Chondrocyte (in vitro differentiated cells): ENCODE data around the gene ANKRD24. TPM values are rescaled to one million over a fixed set of nuclear protein-coding genes. Genes with fewer than 3 reads are reported as not detected.
"Not testable (repeated sequence)": the region's sequence is repeated elsewhere in the genome, so short reads cannot be mapped to it uniquely, and the experiment has no call there.

ENCODE experiments used
- DNase-seq: peaks from one replicate; pipeline ENCODE4 v3.0.0; 2021; ENCODE audit warnings: mixed read lengths, low spot score
- H3K27ac Mint-ChIP-seq: one replicate; pipeline ENCODE4 v1.8.0; 2021; ENCODE audit warnings: mild to moderate bottlenecking, moderate library complexity, mixed read lengths; ENCODE audit not compliant: unreplicated experiment
- H3K27me3 Mint-ChIP-seq: 2 replicates; pipeline ENCODE4 v1.8.0; 2021; ENCODE audit warnings: low read depth, mixed read lengths
- H3K36me3 Mint-ChIP-seq: 2 replicates; pipeline ENCODE4 v1.8.0; 2021; ENCODE audit warnings: low read depth, mixed read lengths
- H3K4me1 Mint-ChIP-seq: 2 replicates; pipeline ENCODE4 v1.8.0; 2021; ENCODE audit warnings: low read depth, mild to moderate bottlenecking, mixed read lengths
- H3K4me3 Mint-ChIP-seq: one replicate; pipeline ENCODE4 v1.8.0; 2021; ENCODE audit warnings: mild to moderate bottlenecking, moderate library complexity, mixed read lengths; ENCODE audit not compliant: unreplicated experiment
- H3K9me3 Mint-ChIP-seq: 2 replicates; pipeline ENCODE4 v1.8.0; 2021; ENCODE audit warnings: low read depth, mixed read lengths
- CTCF ChIP-seq: fragments of 200-600 bp; sonication (generic); IDR thresholded peaks from 2 replicates; pipeline ENCODE4 v1.5.0; 2021; ENCODE audit warnings: antibody characterized with exemption, mild to moderate bottlenecking, moderate library complexity
- total RNA-seq: library from RNA; stranded (reverse); gene quantifications from 3 replicates; pipeline ENCODE4 v1.2.1, GENCODE V29; 2021

ANKRD24 gene
- total RNA-seq, 1 donor from 2014 or later = 0.47 TPM

DNA sequence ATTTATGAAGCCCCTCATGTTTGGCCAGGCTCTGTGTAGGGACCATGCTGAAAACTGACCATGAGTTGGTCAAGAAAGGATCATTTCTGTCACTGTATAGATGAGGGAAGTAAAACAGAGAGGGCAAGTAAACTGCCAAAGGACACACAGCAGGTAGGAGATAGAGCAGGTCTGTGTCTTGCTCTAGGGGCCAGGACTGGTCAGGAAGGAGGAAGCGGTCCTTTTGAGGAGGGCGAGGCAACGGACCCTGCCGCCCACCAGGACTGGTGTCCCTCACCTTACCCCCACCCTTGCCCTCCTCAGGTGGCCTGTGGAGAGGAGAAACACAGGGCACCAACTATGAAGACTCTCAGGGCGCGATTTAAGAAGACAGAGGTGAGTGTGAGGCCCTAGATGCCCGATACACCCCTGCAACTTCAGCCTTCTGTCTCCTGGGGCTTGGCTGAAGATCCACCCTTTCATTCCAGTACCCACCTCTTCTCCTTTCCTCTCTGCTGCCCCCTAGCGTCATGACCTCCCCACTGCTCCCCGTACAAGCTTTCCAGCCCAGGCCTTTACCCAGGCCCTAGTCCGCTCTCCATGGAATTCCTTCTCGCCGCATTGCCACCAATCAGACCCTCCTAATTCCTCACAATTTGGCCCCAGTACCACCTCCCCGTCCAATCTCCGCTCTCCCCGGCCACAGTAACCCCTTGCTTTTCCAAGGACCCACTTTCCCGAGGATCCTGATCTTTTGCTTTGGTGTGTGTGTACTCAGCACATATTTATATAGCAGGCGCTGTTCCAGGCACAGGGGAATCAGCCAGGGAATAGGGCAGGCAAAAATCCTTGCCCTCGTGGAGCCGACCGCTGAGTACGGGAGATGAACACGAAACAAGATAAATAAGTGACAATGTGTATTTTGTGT lies 3.9 kb downstream of the ANKRD24 start:
- no peaks in the 10 kb centered on the region for H3K9me3 Mint-ChIP-seq
- DNase-seq = no peak
- H3K4me3 Mint-ChIP-seq = no peak overlapping the region
- H3K27me3 Mint-ChIP-seq = peaks cover 2% of the 10 kb centered on the region
- TF ChIP-seq CTCF = peak; percentile 85
- H3K4me1 Mint-ChIP-seq = peaks cover 13% of the 10 kb centered on the region
- no peaks in the 10 kb centered on the region for H3K36me3 Mint-ChIP-seq
- H3K27ac Mint-ChIP-seq = no peak overlapping the region

- no peak for TF ChIP-seq CTCF
- H3K9me3 Mint-ChIP-seq = no peaks in the 10 kb centered on the region
- no peak overlapping the region for H3K27ac Mint-ChIP-seq
- no peak for DNase-seq
- H3K27me3 Mint-ChIP-seq = peaks cover 3% of the 10 kb centered on the region
- H3K4me3 Mint-ChIP-seq = no peak overlapping the region
- peaks cover 7% of the 10 kb centered on the region for H3K4me1 Mint-ChIP-seq
- H3K36me3 Mint-ChIP-seq = no peaks in the 10 kb centered on the region
Observed at GRCh38 chr19:4187313-4188122, 5.0 kb downstream of the ANKRD24 start.

- Mint-ChIP-seq H3K27ac (no peak overlapping the region), H3K4me1 (no peaks in the 10 kb centered on the region), H3K36me3 (no peaks in the 10 kb centered on the region), H3K4me3 (no peak overlapping the region), H3K9me3 (no peaks in the 10 kb centered on the region), H3K27me3 (peaks cover 15% of the 10 kb centered on the region)
- DNase-seq = no peak
- TF ChIP-seq CTCF = no peak
Observed at GRCh38 chr19:4189641-4190040, 7.2 kb downstream of the ANKRD24 start.

- not testable (repeated sequence) for H3K4me1 Mint-ChIP-seq, H3K9me3 Mint-ChIP-seq, H3K36me3 Mint-ChIP-seq, DNase-seq, H3K27ac Mint-ChIP-seq, H3K4me3 Mint-ChIP-seq
- peaks cover 39% of the 10 kb centered on the region for H3K27me3 Mint-ChIP-seq
Observed at GRCh38 chr19:4192537-4192936, 10.0 kb downstream of the ANKRD24 start.

DNA sequence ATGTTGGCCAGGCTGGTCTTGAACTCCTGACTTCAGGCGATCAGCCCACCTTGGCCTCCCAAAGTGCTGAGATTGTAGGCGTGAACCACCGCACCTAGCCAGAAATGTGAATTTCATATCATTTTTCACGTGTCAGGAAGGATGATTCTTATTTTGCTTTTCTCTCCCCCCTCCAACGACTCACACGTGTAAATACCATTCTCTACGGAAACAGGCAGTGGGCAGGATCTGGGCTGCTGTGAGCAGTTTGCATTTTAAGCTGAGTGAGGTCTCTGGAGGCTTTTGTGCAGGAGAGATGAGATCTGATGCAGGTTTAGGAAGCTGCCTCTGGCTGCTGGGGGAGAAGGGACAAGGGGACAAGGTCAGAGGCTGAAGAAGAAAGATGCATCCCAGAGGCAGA lies 11.9 kb downstream of the ANKRD24 start:
- Mint-ChIP-seq H3K4me1 (peaks cover 14% of the 10 kb centered on the region), H3K36me3 (peaks cover 7% of the 10 kb centered on the region), H3K27ac (no peak overlapping the region), H3K9me3 (no peaks in the 10 kb centered on the region), H3K4me3 (no peak overlapping the region), H3K27me3 (peaks cover 51% of the 10 kb centered on the region)
- no peak for DNase-seq
- no peak for TF ChIP-seq CTCF
